Epithelial cell of proximal tubule (primary cell): ENCODE data around the gene CYBRD1. TPM values are rescaled to one million over a fixed set of nuclear protein-coding genes. Genes with fewer than 3 reads are reported as not detected.

Source experiments
- DNase-seq: peaks from one replicate; pipeline ENCODE4 v3.0.0-alpha.2; 2011; ENCODE audit warnings: low read depth
- H3K4me3 ChIP-seq: 2 replicates; pipeline ENCODE4 v1.5.1; 2011; ENCODE audit warnings: low read depth, mild to moderate bottlenecking, low read length
- CTCF ChIP-seq: conservative IDR thresholded peaks from 2 replicates; pipeline ENCODE4 v1.5.1; 2012; ENCODE audit warnings: low read depth, mild to moderate bottlenecking, low read length
- total RNA-seq: library from RNA; depleted of rRNA; stranded (reverse); fragments of >200 nt; gene quantifications from 2 replicates; pipeline ENCODE4 v1.2.3, GENCODE V29; 2015

The CYBRD1 gene
- total RNA-seq, 1 donor from 2014 or later: 5.1 TPM

GRCh38 chr2:171514908-171515582 lies 7.2 kb upstream of the CYBRD1 start:
- no peak for DNase-seq
- H3K4me3 ChIP-seq: no peak overlapping the region
- TF ChIP-seq CTCF: no peak

- TF ChIP-seq CTCF: no peak
- H3K4me3 ChIP-seq: no peak overlapping the region
- DNase-seq: no peak
Observed at GRCh38 chr2:171515672-171516298, 6.5 kb upstream of the CYBRD1 start.

GRCh38 chr2:171516793-171517192 lies 5.5 kb upstream of the CYBRD1 start:
- H3K4me3 ChIP-seq: no peak overlapping the region
- DNase-seq: no peak

GRCh38 chr2:171520471-171520870 lies 1.8 kb upstream of the CYBRD1 start:
- no peak for TF ChIP-seq CTCF
- no peak for DNase-seq
- H3K4me3 ChIP-seq: no peak overlapping the region

More at GRCh38 chr2:171516793-171517192, 5.5 kb upstream of the CYBRD1 start:
- TF ChIP-seq CTCF: no peak

- TF ChIP-seq CTCF: no peak
- DNase-seq: no peak
- peak overlapping the region; percentile 64 for H3K4me3 ChIP-seq
Observed at GRCh38 chr2:171521361-171522051, 768 bp upstream of the CYBRD1 start.

GRCh38 chr2:171522788-171523087 lies 464 bp downstream of the CYBRD1 start:
- peak overlapping the region; percentile 64 for H3K4me3 ChIP-seq
- no peak for DNase-seq
- TF ChIP-seq CTCF: no peak
